CD8-positive, alpha-beta memory T cell (primary cell): ENCODE data around the gene ATXN3. TPM values are rescaled to one million over a fixed set of nuclear protein-coding genes. Genes with fewer than 3 reads are reported as not detected.
A peak's percentile ranks its signal among the peaks of the same experiment; 100 is the strongest.

Source experiments
- CTCF ChIA-PET: fragments of 350-600 bp; sonication (Branson Sonifier 250); formaldehyde crosslinking; loops from one replicate; lab custom pipeline; 2021; ENCODE audit warnings: antibody characterized with exemption; lab: Charles Lee
- POLR2A ChIA-PET: fragments of 350-600 bp; sonication (Branson Sonifier 250); formaldehyde crosslinking; loops from one replicate; lab custom pipeline; 2021; ENCODE audit warnings: antibody characterized with exemption; lab: Charles Lee
- DNase-seq, 5 donors: peaks; one replicate each; pipeline versions ENCODE4 v3.0.0 to v3.0.0-alpha.2; 2020 to 2022; ENCODE audit warnings: mixed read lengths in 1 of 5
- H3K27ac ChIP-seq: one replicate; pipeline ENCODE4 v1.7.0; 2013; ENCODE audit warnings: low read depth, mild to moderate bottlenecking, low read length, moderate library complexity
- H3K27me3 ChIP-seq: 2 replicates; pipeline ENCODE4 v1.7.0; 2013; ENCODE audit warnings: low read length, mild to moderate bottlenecking; ENCODE audit not compliant: insufficient read depth, poor library complexity, severe bottlenecking
- H3K36me3 ChIP-seq: 2 replicates; pipeline ENCODE4 v1.7.0; 2013; ENCODE audit warnings: mild to moderate bottlenecking, low read length, moderate library complexity; ENCODE audit not compliant: insufficient read depth
- H3K4me1 ChIP-seq: 2 replicates; pipeline ENCODE4 v1.7.0; 2013; ENCODE audit warnings: mild to moderate bottlenecking, low read length, moderate library complexity; ENCODE audit not compliant: insufficient read depth
- H3K4me3 ChIP-seq: 2 replicates; pipeline ENCODE4 v1.7.0; 2013; ENCODE audit warnings: mild to moderate bottlenecking, low read length
- H3K9me3 ChIP-seq: 2 replicates; pipeline ENCODE4 v1.7.0; 2013; ENCODE audit warnings: mild to moderate bottlenecking, low read length
- H3K27ac Mint-ChIP-seq, 8 donors: one replicate each; pipeline ENCODE4 v1.8.0; 2020 to 2021; ENCODE audit warnings: mixed read lengths in 8 of 8, mild to moderate bottlenecking in 6 of 8, inconsistent platforms in 3 of 8, moderate library complexity in 3 of 8
- H3K27me3 Mint-ChIP-seq, 2 donors: one replicate each; pipeline ENCODE4 v1.8.0; 2020 to 2021; ENCODE audit warnings: mixed read lengths in 2 of 2, mild to moderate bottlenecking in 1 of 2, moderate library complexity in 1 of 2
- H3K36me3 Mint-ChIP-seq, 3 donors: one replicate each; pipeline ENCODE4 v1.8.0; 2020 to 2021; ENCODE audit warnings: mixed read lengths in 3 of 3, inconsistent platforms in 1 of 3, mild to moderate bottlenecking in 1 of 3
- H3K4me1 Mint-ChIP-seq, 3 donors: one replicate each; pipeline ENCODE4 v1.8.0; 2020 to 2021; ENCODE audit warnings: mixed read lengths in 3 of 3, inconsistent platforms in 1 of 3, mild to moderate bottlenecking in 1 of 3
- H3K4me3 Mint-ChIP-seq, 7 donors: one replicate each; pipeline ENCODE4 v1.8.0; 2020 to 2021; ENCODE audit warnings: mixed read lengths in 7 of 7, mild to moderate bottlenecking in 6 of 7, moderate library complexity in 4 of 7, inconsistent platforms in 2 of 7
- H3K9me3 Mint-ChIP-seq, 5 donors: one replicate each; pipeline ENCODE4 v1.8.0; 2020 to 2022; ENCODE audit warnings: mixed read lengths in 5 of 5, mild to moderate bottlenecking in 3 of 5, moderate library complexity in 2 of 5, inconsistent platforms in 1 of 5
- polyA plus RNA-seq: library from polyadenylated mRNA; unstranded; fragments of 300-500 nt; fragmentation: Illumina TruSeq; gene quantifications from one replicate; pipeline ENCODE4 v1.2.3, GENCODE V29; 2021
- total RNA-seq, 2 experiments: library from RNA; stranded (reverse); gene quantifications; one replicate each; pipeline ENCODE4 v1.2.3, GENCODE V29; 2021

The ATXN3 gene
- total and polyA plus RNA-seq, 3 experiments from 2014 or later: 20.5 to 32.5 (median 25.1) TPM

DNA sequence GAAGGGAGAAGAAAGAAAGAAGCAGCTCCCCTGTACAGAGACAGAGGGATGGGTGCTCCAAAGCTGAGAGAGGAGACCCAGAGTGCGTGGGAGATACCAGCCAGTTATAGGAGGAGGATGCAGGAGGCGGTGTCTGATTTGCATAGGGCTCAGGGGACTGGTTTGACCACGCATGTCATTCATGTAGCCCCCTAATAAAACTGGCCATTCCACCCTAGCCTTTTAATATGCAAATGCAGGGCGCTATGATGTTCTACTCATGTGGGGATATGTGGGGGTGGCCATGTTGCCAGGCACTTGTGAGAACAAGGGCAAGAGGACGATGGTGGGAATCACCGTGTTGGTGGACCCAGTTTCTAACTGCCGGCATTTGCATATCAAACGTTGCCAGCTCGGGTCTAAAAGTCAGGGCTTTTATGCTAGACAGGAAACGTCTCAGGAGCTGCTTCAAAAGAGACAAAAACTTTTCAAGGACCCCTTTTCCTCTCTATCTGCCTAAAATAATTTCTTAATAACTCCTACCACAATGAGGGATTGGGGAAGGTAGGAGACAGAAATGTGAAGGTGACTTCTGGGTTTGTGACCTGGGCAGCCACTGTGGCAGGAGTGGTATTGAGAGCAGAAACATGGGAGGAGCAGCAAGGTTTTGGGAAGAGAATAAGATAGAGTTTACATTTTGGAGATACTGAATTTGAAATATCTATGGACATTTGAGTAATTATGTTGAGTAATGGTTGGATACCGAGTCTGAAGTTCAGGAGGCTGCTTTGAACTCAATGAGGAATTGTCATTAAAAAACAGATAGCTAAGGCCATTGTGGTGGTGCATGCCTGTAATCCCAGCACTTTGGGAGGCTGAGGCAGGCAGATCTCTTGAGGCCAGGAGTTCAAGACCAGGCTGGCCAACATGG, 2.2 kb upstream of the ATXN3 start:
- Mint-ChIP-seq H3K4me1 (peaks cover 26 to 41% (median 40%) of the 10 kb centered on the region in 3 donors), H3K36me3 (peaks cover 0 to 5% (median 0%) of the 10 kb centered on the region in 3 donors), H3K27me3 (no peaks in the 10 kb centered on the region), H3K4me3 (peak overlapping the region in 4 of 7 donors; percentile 13 to 74 (median 40)), H3K27ac (peak overlapping the region in 4 of 8 donors; percentile 15 to 79 (median 58)), H3K9me3 (no peaks in the 10 kb centered on the region)
- H3K4me3 ChIP-seq: peak overlapping the region; percentile 24
- no peaks in the 10 kb centered on the region for H3K9me3 ChIP-seq
- H3K36me3 ChIP-seq: no peaks in the 10 kb centered on the region
- POLR2A ChIA-PET: interaction anchor here (0.6 kb wide), 1 partner anchor 496 kb away, joined by 4 read pairs; no protein-coding TSS in a partner anchor
- DNase-seq: peak in 1 of 5 donors; percentile 30
- H3K27ac ChIP-seq: no peak overlapping the region
- H3K4me1 ChIP-seq: peaks cover 26% of the 10 kb centered on the region
- H3K27me3 ChIP-seq: no peaks in the 10 kb centered on the region
- CTCF ChIA-PET: interaction anchor here (0.7 to 3.9 kb wide), 2 partner anchors 13 to 69 kb away, joined by 3 to 81 read pairs; partner anchors contain the start of genes CPSF2, NDUFB1 and TRIP11

DNA sequence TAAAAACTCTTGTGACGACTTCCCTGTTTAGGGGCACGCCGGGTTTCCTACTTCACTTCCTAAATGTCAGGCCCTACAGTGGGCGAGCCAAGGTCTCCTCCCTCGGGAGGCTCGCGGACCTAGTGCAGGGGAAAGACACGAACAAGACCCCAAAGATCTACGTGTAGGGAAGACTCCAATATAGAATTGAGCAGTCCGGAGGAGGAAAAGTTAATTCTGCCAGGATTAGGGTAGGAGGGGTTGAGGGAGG, 564 bp downstream of the ATXN3 start:
- H3K36me3 ChIP-seq: no peaks in the 10 kb centered on the region
- no peaks in the 10 kb centered on the region for H3K9me3 Mint-ChIP-seq
- H3K27ac ChIP-seq: peak overlapping the region; percentile 80
- peaks cover 0 to 5% (median 0%) of the 10 kb centered on the region in 3 donors for H3K36me3 Mint-ChIP-seq
- ChIA-PET CTCF (interaction anchor here (0.9 to 3.9 kb wide), 5 partner anchors 9 to 547 kb away, joined by 3 to 81 read pairs (median 4); partner anchors contain the start of genes CPSF2, NDUFB1 and TRIP11), POLR2A (interaction anchor here (2.3 to 2.7 kb wide), 2 partner anchors 16 to 65 kb away, joined by 16 to 44 read pairs; partner anchors contain the start of genes CPSF2 and NDUFB1)
- H3K4me1 ChIP-seq: peaks cover 32% of the 10 kb centered on the region
- no peaks in the 10 kb centered on the region for H3K9me3 ChIP-seq
- H3K4me3 Mint-ChIP-seq: peak overlapping the region; percentile 93 to 99 (median 96)
- peak in 1 of 5 donors; percentile 30 for DNase-seq
- no peaks in the 10 kb centered on the region for H3K27me3 ChIP-seq
- H3K27me3 Mint-ChIP-seq: peaks cover 0 to 2% of the 10 kb centered on the region in 2 donors
- peak overlapping the region; percentile 91 for H3K4me3 ChIP-seq
- peak overlapping the region; percentile 83 to 99 (median 96) for H3K27ac Mint-ChIP-seq
- peaks cover 36 to 64% (median 59%) of the 10 kb centered on the region in 3 donors for H3K4me1 Mint-ChIP-seq

DNA sequence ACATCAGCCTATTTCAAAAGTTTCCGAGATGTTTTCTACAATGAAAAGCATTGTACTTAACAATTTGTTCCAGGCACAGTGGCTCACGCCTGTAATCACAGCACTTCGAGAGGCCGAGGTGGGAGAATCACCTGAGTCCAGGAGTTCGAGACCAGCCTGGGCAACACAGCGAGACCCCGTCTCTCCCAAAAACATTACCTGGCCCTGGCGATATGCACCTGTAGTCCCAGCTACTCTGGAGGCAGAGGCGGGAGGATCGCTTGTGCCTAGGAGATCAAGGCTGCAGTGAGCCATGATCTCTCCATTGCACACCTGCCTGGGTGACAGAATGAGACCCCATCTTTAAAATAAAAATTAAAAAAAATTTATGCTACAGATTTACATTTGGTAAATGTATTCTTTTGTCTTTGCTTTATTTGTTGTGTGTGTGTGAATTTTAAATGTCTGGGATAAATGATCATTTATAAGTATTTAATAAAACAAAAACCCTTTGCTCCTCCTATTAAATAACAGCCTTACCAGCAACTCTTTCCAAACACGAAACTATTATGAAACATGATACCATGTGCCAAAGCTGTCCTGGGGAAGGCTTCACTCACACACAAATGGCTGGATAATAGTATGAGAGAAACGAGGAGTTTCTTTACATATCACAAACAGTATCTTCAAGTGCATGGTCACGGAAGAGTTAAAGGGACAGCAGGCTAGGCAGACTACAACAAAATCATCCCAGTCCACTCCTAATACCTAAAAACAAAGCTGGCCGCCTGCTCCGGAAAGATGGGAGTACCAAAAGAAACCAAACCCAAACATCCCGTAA, 1.1 kb downstream of the ATXN3 start:
- Histone ChIP-seq H3K4me1 (peaks cover 32% of the 10 kb centered on the region), H3K36me3 (no peaks in the 10 kb centered on the region), H3K27me3 (no peaks in the 10 kb centered on the region), H3K27ac (peak overlapping the region; percentile 80), H3K9me3 (no peaks in the 10 kb centered on the region), H3K4me3 (peak overlapping the region; percentile 91)
- Mint-ChIP-seq H3K36me3 (peaks cover 0 to 5% (median 0%) of the 10 kb centered on the region in 3 donors), H3K4me3 (peak overlapping the region; percentile 93 to 99 (median 96)), H3K27me3 (peaks cover 0 to 2% of the 10 kb centered on the region in 2 donors), H3K27ac (peak overlapping the region; percentile 83 to 99 (median 96)), H3K4me1 (peaks cover 39 to 69% (median 64%) of the 10 kb centered on the region in 3 donors), H3K9me3 (no peaks in the 10 kb centered on the region)
- POLR2A ChIA-PET: interaction anchor here (2.3 to 2.7 kb wide), 2 partner anchors 17 to 65 kb away, joined by 16 to 44 read pairs; partner anchors contain the start of genes CPSF2 and NDUFB1
- CTCF ChIA-PET: interaction anchor here (1.6 to 3.9 kb wide), 2 partner anchors 16 to 548 kb away, joined by 4 to 81 read pairs; partner anchors contain the start of genes CPSF2 and NDUFB1
- no peak for DNase-seq

DNA sequence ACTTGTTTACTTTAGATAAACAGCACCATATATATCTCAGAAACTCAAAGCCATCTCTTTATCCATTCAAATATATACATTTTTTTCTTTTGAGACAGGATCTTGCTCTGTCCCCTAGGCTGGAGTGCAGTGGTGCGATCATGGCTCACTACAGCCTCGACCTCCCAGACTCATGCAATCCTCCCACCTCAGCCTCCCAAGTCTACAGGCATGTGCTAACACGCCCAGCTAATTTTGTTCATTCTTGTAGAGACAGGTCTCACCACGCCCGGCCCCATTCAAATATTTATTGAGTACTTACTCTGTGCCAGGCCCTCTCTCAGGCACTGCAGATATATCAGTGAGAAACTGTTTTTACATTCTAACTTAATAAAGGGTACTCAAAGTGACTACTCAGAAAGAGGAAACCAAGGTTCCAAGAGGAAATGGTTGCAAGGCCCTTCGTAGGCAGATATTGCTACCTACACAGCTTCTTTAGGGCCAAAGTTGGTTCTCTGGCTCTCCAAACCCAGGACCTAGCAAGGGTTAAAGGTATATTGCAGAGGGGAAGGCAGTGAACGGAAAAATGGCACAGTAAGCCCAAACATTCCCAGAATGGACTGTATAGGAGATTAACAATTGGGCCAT, 2.9 kb downstream of the ATXN3 start:
- Mint-ChIP-seq H3K9me3 (no peaks in the 10 kb centered on the region), H3K27me3 (peaks cover 0 to 2% of the 10 kb centered on the region in 2 donors), H3K4me3 (peak overlapping the region in 2 of 7 donors; percentile 35 to 79), H3K4me1 (peaks cover 43 to 77% (median 74%) of the 10 kb centered on the region in 3 donors), H3K36me3 (peaks cover 0 to 5% (median 0%) of the 10 kb centered on the region in 3 donors), H3K27ac (peak overlapping the region in 4 of 8 donors; percentile 27 to 83 (median 41))
- Histone ChIP-seq H3K27me3 (no peaks in the 10 kb centered on the region), H3K27ac (no peak overlapping the region), H3K9me3 (no peaks in the 10 kb centered on the region), H3K36me3 (no peaks in the 10 kb centered on the region), H3K4me1 (peaks cover 28% of the 10 kb centered on the region), H3K4me3 (no peak overlapping the region)
- POLR2A ChIA-PET: no interaction called here
- CTCF ChIA-PET: no interaction called here
- DNase-seq: no peak

DNA sequence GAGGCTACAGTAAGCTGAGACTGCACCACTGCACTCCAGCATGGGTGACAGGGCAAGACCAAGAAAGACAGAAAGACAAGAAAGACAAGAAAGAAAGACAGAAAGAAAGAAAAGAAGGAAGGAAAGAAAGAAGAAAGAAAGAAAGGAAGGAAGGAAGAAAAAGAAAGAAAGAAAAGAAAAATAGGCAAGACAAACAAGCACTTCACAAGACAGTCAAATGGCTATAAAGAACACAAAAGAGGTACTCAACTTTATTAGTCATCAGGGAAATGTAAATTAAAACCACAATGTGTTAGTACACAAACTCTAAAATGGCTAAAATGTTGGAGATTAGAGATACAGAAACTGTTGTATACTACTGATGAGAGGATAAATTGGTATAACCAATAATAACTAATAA, 6.6 kb downstream of the ATXN3 start:
- Mint-ChIP-seq H3K4me1 (peaks cover 25 to 56% (median 48%) of the 10 kb centered on the region in 3 donors), H3K27me3 (peaks cover 0 to 2% of the 10 kb centered on the region in 2 donors), H3K9me3 (no peaks in the 10 kb centered on the region), H3K36me3 (peaks cover 0 to 13% (median under 1%) of the 10 kb centered on the region in 3 donors), H3K4me3 (no peak overlapping the region), H3K27ac (peak overlapping the region in 1 of 8 donors; percentile 44)
- ChIA-PET POLR2A (interaction anchor here (0.8 kb wide), 1 partner anchor 59 kb away, joined by 3 read pairs; no protein-coding TSS in a partner anchor), CTCF (no interaction called here)
- Histone ChIP-seq H3K36me3 (peaks cover 5% of the 10 kb centered on the region), H3K27ac (no peak overlapping the region), H3K27me3 (no peaks in the 10 kb centered on the region), H3K4me1 (peaks cover 8% of the 10 kb centered on the region), H3K4me3 (no peak overlapping the region), H3K9me3 (no peaks in the 10 kb centered on the region)
- DNase-seq: no peak

DNA sequence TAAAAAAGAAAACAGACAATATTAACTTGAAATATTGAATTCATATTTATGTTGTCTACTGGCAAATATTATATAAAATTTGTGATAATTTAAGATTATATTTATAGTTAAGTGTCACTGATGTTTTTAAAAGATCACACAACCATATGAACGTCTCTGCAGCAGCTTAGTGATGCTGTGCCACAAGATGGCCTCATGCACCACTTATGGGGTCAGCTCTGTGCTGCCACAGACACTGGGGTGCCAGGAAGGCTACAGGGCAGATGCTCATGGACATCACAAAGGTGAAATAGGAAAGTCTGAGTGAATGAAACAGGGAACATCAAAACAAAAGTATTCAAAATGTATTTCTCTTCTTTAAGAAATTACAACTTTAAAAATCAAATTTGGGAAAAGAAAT, 13.1 kb downstream of the ATXN3 start:
- Histone ChIP-seq H3K36me3 (peaks cover 28% of the 10 kb centered on the region), H3K4me1 (no peaks in the 10 kb centered on the region), H3K9me3 (no peaks in the 10 kb centered on the region), H3K27me3 (no peaks in the 10 kb centered on the region), H3K27ac (no peak overlapping the region), H3K4me3 (no peak overlapping the region)
- H3K27me3 Mint-ChIP-seq: peaks cover 0 to 3% of the 10 kb centered on the region in 2 donors
- H3K27ac Mint-ChIP-seq: peak overlapping the region in 1 of 8 donors; percentile 74
- CTCF ChIA-PET: no interaction called here
- H3K4me1 Mint-ChIP-seq: peaks cover 3% of the 10 kb centered on the region in 3 donors
- no peak overlapping the region for H3K4me3 Mint-ChIP-seq
- POLR2A ChIA-PET: no interaction called here
- H3K36me3 Mint-ChIP-seq: peaks cover 8 to 45% (median 13%) of the 10 kb centered on the region in 3 donors
- no peaks in the 10 kb centered on the region for H3K9me3 Mint-ChIP-seq
- no peak for DNase-seq

DNA sequence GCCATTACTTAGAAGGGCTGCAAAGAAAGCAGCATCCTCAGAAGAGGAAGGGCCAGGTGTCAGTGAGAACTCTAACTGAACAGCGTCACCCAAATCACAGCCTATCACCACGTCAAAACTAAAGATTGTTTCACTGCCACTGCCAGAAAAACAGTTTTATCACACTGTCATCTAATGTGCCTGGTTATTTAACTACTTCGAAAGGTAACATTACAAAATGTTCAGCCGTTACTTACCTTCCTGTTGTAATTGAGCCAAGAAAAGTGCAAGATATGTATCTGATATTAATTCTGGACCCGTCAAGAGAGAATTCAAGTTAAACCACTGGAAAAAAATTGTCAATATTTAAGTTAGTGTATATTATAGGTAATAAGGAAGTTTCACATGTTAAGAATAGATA, 17.9 kb downstream of the ATXN3 start:
- peaks cover 9 to 59% (median 20%) of the 10 kb centered on the region in 3 donors for H3K36me3 Mint-ChIP-seq
- POLR2A ChIA-PET: no interaction called here
- no peaks in the 10 kb centered on the region for H3K9me3 Mint-ChIP-seq
- peaks cover 0 to 3% (median 0%) of the 10 kb centered on the region in 3 donors for H3K4me1 Mint-ChIP-seq
- Histone ChIP-seq H3K9me3 (no peaks in the 10 kb centered on the region), H3K4me1 (no peaks in the 10 kb centered on the region), H3K27ac (no peak overlapping the region), H3K4me3 (no peak overlapping the region), H3K36me3 (peaks cover 28% of the 10 kb centered on the region), H3K27me3 (no peaks in the 10 kb centered on the region)
- CTCF ChIA-PET: no interaction called here
- no peak for DNase-seq
- no peak overlapping the region for H3K4me3 Mint-ChIP-seq
- no peak overlapping the region for H3K27ac Mint-ChIP-seq
- H3K27me3 Mint-ChIP-seq: peaks cover 0 to 3% of the 10 kb centered on the region in 2 donors
